ENCODE data around the gene AQP5.

Gene AQP5

GRCh38 chr12:49961111-49961922, at the start of gene AQP5:
AQP5 (plus strand) TSS chr12:49961872; CDS start chr12:49962018, 146 bp downstream.
- peak in 1 of 2 donors; percentile 9 for ATAC-seq

DNA sequence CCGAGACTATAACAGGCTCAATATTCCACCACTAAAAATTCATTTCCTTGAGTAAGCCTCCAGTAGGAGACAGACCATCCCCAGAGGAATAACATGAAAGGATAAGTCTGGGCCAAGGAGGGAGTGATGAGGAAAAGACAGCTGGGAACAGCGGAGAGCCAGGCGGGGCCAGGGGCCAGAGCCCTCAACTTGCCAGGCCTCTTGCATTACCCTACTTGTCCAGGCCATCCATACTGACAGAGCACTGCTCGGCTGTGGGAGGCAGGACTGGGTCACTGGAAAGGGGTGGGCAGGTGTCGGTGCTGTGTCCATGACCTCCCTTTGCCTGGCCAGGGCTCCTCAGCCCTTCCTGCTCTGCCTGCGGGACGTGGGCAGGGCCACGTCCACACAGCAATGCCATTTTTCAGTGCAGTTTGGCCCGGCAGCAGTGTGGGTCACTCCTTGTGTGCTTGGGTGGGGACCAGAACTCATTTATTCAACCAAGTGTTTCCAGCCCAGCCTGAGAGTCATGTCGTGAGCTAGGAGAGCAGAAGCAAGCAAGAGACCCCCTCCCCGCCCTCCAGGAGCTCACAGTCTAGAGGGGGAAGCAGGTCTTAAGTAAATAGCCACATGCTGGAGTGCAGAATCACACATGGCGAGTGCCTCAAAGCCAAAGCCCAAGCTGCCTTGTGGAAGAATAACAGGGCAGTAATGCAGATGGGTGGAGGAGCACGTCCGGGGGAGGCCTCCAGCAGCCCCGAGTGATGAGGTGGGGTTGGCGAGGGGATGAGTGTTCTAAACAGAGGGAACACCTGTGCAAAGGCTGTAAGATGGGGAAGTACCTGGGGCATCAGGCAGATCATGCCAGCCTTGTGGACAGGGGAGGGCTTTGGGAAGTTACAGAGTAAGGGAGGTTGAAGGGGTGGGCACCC, 49.1 kb upstream of the AQP5 start:
- ATAC-seq = no peak

DNA sequence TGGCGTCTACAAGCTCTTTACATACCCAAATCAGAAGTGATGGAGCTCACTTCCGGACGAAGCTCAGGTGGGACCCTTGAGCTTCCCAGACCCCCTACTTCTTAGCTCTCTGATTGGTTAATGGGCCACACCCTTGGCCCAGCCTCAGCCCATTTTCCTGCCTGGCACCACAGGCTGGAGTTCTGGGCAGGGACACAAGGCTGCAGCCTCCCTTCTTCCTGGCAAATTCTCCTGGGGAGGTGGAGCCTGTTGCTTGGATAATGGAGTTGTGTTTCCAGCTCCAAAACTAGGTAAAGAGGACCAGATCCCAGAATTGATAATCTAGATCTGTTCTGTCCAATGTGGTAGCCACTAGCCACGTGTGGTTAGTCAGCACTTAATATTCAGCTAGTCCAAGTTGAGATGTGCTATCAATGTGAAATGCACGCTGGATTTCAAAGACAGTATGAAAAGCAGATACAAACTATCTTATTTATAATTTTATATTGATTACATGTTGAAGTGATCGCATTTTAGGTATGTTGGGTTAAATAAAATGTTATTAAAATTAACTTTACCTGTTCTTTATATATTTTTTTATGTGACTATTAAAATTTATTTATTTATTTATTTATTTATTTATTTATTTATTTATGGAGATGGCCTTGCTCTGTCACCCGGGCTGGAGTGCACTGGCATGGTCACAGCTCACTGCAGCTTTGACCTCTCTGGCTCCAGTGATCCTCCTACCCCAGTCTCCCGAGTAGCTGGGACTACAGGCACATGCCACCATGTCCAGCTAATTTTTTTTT, 45.3 kb upstream of the AQP5 start:
- ATAC-seq = no peak

- no peak for ATAC-seq
These were observed 44.4 kb upstream of the AQP5 start for GRCh38 chr12:49917166-49917787.

DNA sequence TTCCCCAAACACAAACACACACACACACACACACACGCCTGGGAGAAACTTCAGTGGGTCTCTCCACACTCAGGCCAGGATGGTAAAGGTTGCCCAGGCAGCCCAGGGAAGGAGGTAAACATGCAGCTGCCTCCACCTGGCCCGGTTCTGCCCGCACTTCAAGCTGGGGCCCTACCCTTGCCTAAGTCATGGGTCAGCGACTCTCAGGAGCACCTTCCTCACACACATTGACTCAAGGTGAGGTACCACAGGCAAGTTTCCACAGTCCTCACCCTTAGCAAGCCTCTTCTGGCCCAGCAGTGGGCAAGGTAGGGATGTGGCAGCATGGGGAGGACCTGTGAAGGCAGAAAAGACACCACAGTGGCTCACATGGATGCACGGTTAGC, 43.9 kb upstream of the AQP5 start:
- no peak for ATAC-seq

GRCh38 chr12:49920241-49920914, 41.3 kb upstream of the AQP5 start:
- no peak for ATAC-seq

GRCh38 chr12:49920915-49921286, 40.8 kb upstream of the AQP5 start:
- ATAC-seq = no peak

- ATAC-seq = no peak
These were observed 40.4 kb upstream of the AQP5 start for GRCh38 chr12:49921299-49921698.

- ATAC-seq = no peak
These were observed 39.7 kb upstream of the AQP5 start for GRCh38 chr12:49921936-49922335.

DNA sequence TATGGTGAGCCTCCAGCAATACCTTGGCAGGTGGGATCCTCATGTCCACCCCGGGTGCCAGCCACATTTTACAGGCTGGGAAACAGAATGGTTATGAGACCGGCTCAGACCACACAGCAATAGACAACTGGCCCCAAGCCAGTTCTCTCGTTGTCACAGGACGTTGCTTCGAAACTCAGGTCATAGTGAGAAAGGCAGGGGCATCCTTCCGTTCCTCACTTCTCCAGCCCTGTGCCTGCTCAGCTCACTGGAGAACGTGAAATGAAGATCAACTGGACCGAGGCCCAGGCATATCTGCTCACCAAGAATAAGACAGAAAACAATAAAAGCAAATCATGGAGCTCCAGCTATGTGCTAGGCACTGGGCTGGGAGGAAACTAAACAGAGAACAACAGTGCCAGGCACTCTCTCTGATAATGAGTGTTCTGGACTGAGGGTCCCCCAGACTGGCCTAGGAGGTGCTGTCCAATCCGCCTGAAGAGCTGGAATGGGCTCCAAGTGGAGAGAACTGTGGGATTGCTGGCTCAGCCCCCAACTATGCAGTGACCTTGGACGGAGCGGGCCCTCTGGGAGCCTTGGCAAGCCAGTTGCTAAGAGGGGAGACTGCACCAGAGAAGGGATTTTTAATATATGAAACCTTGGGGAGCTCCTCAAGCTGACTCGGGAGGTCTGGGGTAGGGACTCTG, 39.2 kb upstream of the AQP5 start:
- ATAC-seq = no peak

- ATAC-seq = no peak
These were observed 38.5 kb upstream of the AQP5 start for GRCh38 chr12:49923035-49923644.

- no peak for ATAC-seq
These were observed 37.7 kb upstream of the AQP5 start for GRCh38 chr12:49923880-49924556.

- no peak for ATAC-seq
These were observed 36.9 kb upstream of the AQP5 start for GRCh38 chr12:49924628-49925246.

- no peak for ATAC-seq
These were observed 36.1 kb upstream of the AQP5 start for GRCh38 chr12:49925433-49926204.

DNA sequence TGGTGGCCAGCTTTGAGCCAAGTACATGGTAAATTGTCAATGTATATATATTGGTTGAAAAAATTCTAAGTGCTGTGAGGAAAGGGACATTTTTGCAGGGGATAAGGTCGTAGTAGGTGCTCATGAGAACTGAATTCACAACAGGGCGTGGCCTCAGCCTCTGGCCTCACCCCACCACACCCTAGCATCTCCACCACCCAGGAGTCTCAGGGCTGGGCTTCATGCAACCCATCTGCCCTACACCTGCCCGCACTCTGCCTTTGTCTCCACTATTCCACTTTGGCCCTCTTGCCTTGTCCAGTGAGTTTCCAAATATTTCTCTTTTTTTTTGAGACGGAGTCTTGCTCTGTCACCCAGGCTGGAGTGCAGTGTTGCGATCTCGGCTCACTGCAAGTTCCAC, 33.2 kb upstream of the AQP5 start:
- no peak for ATAC-seq

DNA sequence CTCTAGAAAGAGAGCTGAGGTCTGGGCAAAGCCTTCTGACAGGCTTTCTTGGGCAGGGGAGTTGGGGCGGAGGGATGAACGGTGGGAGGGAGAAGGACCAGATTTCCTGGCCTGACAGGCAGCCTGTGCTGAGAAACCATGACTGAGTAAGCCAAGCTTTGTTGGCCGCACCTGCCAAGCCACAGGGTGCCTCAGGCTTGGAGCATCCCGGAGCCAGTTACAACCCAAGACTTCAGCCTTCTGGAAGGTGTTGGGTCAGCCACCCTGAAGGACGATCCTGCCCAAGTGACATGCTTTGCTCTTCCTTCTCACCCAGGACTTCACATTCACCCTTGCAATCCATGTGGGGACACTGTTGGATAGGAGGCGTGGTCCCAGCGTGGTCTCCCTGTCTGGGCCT, 32.1 kb upstream of the AQP5 start:
- no peak for ATAC-seq

DNA sequence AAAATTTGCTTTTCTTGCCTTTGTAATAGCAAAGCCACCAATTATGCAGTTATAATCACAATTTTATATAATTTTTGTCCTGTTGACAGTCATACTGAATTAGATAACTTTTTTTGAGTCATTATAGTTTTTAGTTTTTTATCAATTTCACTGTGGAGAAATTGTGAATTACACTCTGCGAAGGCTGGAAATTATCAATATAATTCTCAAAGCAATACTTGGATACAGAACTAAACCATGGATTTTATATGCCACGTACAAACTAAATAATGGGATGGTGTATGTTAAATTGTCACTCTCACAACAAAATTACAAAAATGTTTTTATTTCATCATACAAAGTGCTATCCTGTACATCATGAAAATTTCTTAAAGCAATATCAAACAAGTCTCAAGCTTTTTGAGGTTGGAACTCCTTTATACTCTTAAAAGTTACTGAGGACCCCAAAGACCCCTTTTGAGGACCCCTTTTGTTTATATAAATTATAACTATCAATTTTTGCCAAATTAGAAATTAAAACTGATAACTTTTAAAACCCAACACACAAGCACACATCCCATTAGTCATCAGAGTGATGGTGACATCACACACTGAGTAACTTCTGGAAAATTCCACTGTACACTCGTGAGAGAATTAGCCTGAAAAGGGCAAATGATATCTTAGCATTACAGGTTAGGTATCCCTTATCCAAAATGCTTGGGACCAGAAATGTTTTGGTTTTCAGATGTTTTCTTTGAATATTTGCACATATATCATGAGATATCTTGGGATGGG, 31.0 kb upstream of the AQP5 start:
- peak; percentile 90 to 91 for ATAC-seq

DNA sequence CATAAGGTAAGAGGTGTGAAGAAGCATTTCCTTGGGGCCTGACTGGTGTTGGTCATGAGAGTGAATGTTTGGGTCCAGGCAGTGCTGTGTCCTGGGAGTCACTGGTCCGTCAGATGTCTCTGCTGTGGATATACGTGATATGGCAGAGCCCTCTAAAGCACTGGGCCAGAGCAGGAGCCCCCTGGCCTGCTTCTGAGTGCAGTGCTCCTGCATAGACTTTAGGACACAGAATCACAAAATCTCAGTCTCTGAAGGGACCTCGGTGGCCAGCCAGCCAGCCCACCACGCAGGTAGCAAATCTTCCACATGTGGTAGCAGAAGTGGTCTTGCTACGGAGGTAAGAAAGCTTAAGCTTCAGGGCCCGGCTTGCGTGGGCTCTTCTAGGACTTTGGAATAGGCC, 29.6 kb upstream of the AQP5 start:
- ATAC-seq = no peak
